Measurements from ENCODE around the gene THRB.

Gene THRB

DNA sequence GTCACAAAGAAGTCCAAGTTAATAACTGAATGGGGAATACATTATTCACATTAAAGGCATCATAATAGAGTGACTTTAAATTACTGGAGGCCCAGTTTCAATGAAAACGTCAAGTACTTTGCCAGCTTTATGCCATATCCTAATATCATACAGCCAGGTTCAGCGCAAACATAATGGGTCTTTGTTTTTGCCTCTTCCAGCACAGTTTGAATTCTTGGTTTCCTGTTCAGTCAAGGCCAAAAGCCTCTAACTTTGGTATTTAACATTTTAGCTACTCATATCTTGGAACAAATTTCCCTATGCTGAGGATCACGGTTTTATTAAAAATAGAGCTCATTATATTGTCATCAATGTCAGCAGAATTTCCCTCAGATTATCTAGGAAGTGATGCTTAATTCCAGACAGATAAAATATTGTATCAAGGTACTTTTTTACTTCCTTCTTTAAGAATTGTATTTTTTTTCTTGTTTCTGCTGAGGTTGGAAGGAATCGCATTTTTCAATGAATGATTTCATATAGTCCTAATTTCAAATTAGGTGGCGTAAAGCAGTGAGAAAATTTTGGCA, 269.2 kb downstream of the THRB start:
- Histone ChIP-seq H3K9me3 (ENCODE audit: low read length) (no peaks in the 10 kb centered on the region), H3K4me2 (ENCODE audit: low read length) (no peak overlapping the region), H3K27ac (ENCODE audit: low read depth, low read length, poor library complexity, severe bottlenecking) (no peak overlapping the region), H3K36me3 (ENCODE audit: insufficient read depth, low read length) (no peaks in the 10 kb centered on the region), H3F3A (ENCODE audit: insufficient read depth, low read length) (no peaks in the 10 kb centered on the region), H3K9me2 (ENCODE audit: low read depth, low read length) (no peaks in the 10 kb centered on the region), H2AFZ (ENCODE audit: low read length) (no peak overlapping the region), H3K4me1 (ENCODE audit: insufficient read depth, low read length, severe bottlenecking) (no peaks in the 10 kb centered on the region), H3K9ac (ENCODE audit: low read length) (no peak overlapping the region), H4K20me1 (ENCODE audit: insufficient read depth, low read length) (no peaks in the 10 kb centered on the region), H3K4me3 (ENCODE audit: low read depth, low read length, poor library complexity, severe bottlenecking) (no peak overlapping the region), H3K79me2 (ENCODE audit: insufficient read depth, low read length) (no peaks in the 10 kb centered on the region), H3K27me3 (ENCODE audit: insufficient read depth, low read length) (no peaks in the 10 kb centered on the region)
- TF ChIP-seq, protein P1, sequence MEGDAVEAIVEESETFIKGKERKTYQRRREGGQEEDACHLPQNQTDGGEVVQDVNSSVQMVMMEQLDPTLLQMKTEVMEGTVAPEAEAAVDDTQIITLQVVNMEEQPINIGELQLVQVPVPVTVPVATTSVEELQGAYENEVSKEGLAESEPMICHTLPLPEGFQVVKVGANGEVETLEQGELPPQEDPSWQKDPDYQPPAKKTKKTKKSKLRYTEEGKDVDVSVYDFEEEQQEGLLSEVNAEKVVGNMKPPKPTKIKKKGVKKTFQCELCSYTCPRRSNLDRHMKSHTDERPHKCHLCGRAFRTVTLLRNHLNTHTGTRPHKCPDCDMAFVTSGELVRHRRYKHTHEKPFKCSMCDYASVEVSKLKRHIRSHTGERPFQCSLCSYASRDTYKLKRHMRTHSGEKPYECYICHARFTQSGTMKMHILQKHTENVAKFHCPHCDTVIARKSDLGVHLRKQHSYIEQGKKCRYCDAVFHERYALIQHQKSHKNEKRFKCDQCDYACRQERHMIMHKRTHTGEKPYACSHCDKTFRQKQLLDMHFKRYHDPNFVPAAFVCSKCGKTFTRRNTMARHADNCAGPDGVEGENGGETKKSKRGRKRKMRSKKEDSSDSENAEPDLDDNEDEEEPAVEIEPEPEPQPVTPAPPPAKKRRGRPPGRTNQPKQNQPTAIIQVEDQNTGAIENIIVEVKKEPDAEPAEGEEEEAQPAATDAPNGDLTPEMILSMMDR (IDR thresholded peaks at IDR 0.05; ENCODE audit: low read length), result no peak
- TF ChIP-seq EZH2 (IDR thresholded peaks at IDR 0.05; ENCODE audit: borderline replicate concordance, low read length), result no peak

DNA sequence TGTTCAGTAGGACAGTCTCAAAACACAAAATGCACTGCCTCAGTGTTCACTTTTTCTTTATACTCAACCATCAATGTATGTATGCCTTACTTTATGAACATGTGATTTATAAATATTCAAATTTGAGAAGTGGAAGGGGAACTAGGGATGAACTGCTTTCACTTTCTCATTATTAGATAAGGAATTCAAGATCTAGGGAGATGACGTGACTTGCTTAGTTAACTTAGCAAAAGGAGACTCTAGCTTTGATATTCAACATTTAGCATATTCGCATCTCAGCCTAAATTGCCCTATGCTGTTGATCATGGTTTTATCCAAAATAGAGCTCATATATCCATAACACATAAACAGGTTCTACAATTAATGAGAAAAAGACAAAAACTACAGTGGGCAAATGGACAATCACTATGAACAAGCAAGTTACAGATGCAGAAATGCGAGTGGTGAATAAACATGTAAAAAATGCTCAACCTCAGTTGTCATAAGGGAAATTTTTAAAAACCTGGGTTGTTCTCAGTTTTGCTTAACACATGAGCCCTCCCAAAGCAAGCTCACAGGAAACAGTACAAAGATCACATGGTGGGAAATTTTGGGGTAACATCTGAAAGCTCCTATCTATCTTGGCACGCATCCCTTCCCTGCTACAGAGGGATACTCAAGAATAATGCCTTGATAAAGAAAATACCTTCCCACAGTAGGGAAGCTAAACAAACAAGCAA, 269.8 kb downstream of the THRB start:
- Histone ChIP-seq H3K36me3 (ENCODE audit: insufficient read depth, low read length) (no peaks in the 10 kb centered on the region), H3K27ac (ENCODE audit: low read depth, low read length, poor library complexity, severe bottlenecking) (no peak overlapping the region), H2AFZ (ENCODE audit: low read length) (no peak overlapping the region), H3K9me2 (ENCODE audit: low read depth, low read length) (no peaks in the 10 kb centered on the region), H3K9ac (ENCODE audit: low read length) (no peak overlapping the region), H3K4me1 (ENCODE audit: insufficient read depth, low read length, severe bottlenecking) (no peaks in the 10 kb centered on the region), H3K4me2 (ENCODE audit: low read length) (no peak overlapping the region), H3K27me3 (ENCODE audit: insufficient read depth, low read length) (no peaks in the 10 kb centered on the region), H3K79me2 (ENCODE audit: insufficient read depth, low read length) (no peaks in the 10 kb centered on the region), H4K20me1 (ENCODE audit: insufficient read depth, low read length) (no peaks in the 10 kb centered on the region), H3K4me3 (ENCODE audit: low read depth, low read length, poor library complexity, severe bottlenecking) (no peak overlapping the region), H3F3A (ENCODE audit: insufficient read depth, low read length) (no peaks in the 10 kb centered on the region), H3K9me3 (ENCODE audit: low read length) (no peaks in the 10 kb centered on the region)
- no peak for TF ChIP-seq EZH2 (IDR thresholded peaks at IDR 0.05; ENCODE audit: borderline replicate concordance, low read length)
- TF ChIP-seq, protein P1 (IDR thresholded peaks at IDR 0.05; ENCODE audit: low read length), result no peak

DNA sequence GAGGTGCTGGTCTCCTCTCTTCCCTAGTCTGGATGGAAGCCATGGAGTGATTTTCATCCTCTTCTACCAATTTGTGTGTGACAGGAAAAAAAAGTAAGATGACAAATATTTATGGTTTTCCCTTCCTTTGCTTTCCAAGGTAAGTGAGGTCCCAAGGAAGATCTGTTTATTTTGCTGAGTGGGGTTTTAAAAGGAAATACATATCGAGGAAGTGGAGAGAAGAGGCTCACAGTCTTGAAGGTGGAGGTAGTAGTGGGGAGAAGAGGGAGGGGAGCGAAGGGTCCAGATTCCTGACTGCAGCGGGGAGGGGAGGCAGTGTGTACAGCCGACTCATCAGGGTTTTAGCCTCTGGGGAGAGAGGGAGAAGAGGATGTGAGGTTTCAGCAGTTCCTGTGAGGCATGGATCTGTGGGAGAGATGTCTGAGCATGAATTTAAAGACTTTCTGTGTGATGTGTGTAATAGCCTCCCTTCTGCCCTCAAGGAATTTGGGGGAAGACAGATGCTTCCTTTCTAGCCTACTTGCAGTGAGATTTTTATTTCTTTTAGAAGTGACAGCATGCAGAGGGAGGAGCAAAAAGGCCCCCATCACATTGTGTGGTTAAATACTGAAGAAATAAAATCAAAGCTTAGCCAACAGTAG, 272.4 kb downstream of the THRB start:
- no peaks in the 10 kb centered on the region for H3K4me1 ChIP-seq (ENCODE audit: insufficient read depth, low read length, severe bottlenecking)
- H3K27ac ChIP-seq (ENCODE audit: low read depth, low read length, poor library complexity, severe bottlenecking), result no peak overlapping the region
- H3K9me3 ChIP-seq (ENCODE audit: low read length), result no peaks in the 10 kb centered on the region
- no peaks in the 10 kb centered on the region for H4K20me1 ChIP-seq (ENCODE audit: insufficient read depth, low read length)
- H3K4me3 ChIP-seq (ENCODE audit: low read depth, low read length, poor library complexity, severe bottlenecking), result no peak overlapping the region
- H3K79me2 ChIP-seq (ENCODE audit: insufficient read depth, low read length), result no peaks in the 10 kb centered on the region
- H3K27me3 ChIP-seq (ENCODE audit: insufficient read depth, low read length), result no peaks in the 10 kb centered on the region
- no peaks in the 10 kb centered on the region for H3F3A ChIP-seq (ENCODE audit: insufficient read depth, low read length)
- H3K36me3 ChIP-seq (ENCODE audit: insufficient read depth, low read length), result no peaks in the 10 kb centered on the region
- H3K4me2 ChIP-seq (ENCODE audit: low read length), result no peak overlapping the region
- no peaks in the 10 kb centered on the region for H3K9me2 ChIP-seq (ENCODE audit: low read depth, low read length)
- TF ChIP-seq, protein P1 (IDR thresholded peaks at IDR 0.05; ENCODE audit: low read length), result no peak
- H2AFZ ChIP-seq (ENCODE audit: low read length), result no peak overlapping the region
- H3K9ac ChIP-seq (ENCODE audit: low read length), result no peak overlapping the region
